NCI-H82 treated with DMSO at 0.1 percent for 48 hours (cell line): ENCODE measurements around the gene FUOM.

ENCODE experiments used
- DNase-seq: peaks from one replicate; lab custom pipeline; 2025; ENCODE audit not compliant: unreplicated experiment; lab: John Stamatoyannopoulos, UW

FUOM gene

DNA sequence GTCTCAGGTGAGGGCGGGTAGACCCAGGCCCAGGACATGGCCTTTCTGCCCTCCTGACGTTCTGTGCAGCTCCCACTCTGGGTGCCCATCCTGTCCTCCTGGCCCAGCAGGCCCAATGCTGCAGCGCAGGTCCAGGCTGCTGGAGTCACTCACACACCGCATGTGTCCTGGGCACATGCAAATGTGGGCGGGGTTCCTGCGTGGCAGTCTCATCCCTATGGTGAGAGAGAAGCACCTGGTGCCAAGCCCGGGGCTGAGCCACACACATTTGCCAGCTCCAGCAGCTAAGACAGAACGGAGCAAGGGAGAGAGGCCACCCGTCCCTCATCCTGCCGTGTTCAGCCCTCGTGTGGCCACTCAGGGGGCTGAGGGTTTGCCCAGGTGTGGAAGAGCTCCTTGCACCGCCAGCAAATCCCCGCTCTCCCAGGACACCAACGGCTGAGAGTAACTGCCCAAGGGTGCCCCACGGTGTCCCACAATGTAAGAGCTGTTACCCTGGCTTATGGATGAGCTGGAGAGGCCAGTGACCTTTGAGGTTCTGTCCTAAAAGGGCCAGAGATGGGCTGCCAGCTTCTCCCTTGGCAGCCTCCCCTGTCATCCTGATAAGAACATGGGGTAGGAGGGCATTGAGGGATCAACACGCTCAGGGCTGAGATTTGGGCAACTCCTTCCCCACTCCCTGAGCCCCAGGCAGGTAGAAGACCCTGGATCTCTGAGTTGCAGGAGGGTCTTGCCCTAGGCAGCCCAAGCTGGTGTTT is 4.4 kb downstream of the FUOM start:
- no peak for DNase-seq

DNA sequence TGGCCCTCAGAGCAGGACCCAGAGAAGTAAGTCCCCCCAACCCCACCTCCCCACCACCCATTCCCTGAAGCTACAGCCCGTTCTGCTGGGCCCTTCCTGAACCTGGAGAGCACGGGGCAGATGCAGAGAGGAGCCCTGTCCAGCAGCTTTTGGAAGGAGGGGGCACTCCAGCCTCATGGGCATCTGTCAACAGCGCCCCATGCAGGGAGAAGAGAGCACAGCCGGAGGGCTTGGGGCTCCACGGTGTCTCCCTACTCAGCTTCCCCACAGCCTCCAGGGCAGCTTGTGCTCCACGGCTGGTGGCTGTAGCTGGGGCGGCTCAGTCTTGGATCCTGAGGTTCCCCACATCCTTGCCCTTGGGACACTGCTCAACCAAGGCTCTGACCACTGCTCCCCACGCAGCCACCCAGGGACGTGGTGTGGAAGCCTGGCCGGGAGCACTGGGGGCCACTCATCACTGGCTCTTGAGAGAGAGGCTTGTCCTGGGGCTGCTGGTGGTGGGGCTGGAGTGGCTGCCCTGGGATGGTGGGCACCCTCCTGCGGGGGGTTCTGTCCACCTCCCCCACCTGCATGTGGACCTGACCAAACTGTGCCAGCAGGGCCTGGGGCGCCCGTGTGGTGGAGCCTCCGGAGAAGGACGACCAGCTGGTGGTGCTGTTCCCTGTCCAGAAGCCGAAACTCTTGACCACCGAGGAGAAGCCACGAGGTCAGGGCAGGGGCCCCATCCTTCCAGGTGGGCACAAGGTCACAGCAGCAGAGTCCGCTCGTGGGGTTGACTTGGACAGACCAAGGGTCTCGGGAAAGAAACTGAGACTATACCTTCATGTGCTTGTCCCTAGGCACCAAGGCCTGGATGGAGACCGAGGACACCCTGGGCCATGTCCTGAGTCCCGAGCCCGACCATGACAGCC is 6.2 kb downstream of the FUOM start:
- DNase-seq, result no peak

DNA sequence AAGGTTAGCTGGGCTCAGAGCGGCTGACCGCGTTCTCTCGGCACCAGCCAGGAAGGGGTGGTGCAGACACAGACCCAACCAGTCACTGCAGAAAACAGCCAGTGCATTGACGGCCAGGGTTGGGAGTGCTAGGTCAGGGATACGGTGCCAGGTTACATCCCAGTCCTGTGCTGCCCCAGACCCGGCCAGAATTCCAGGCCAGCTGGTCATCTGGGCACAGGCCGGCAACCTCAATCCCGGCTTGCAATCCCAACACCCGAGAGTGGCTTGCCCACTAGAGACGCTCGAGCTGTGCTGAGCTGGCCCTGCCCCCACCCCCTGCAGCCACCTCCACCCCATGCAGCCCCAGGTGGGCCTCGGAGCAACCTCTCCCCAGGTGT is 6.9 kb downstream of the FUOM start:
- DNase-seq, result no peak

DNA sequence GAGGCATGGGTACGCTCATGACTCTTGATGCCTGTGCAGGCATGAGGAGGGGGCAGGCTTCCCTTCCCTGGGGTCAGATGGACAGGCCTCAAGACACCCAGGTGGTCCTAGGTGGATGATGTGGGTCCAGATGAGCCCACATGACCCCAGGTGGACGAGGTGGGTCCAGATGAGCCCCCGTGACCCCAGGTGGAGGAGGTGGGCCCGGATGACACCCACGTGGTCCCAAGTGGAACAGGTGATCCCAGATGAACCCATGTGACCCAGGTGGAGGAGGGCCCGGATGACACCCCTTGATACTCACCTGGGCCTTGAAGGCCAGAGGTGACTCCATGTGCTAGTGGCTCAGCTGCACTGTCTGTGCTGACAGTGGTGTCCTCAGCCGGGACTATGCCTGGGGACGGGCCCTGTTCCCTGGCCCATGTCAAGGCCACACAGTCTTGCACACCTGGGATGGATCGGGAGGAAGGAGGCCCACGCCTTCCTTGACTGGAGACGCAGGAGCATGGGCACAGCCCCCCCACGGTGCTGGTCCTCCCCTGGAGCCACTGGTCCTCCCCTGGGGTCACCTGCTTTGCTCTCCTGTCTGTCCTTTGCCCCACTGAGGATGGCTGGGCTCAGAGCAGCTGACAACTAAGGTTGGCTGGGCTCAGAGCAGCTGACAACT is 7.4 kb downstream of the FUOM start:
- no peak for DNase-seq

DNA sequence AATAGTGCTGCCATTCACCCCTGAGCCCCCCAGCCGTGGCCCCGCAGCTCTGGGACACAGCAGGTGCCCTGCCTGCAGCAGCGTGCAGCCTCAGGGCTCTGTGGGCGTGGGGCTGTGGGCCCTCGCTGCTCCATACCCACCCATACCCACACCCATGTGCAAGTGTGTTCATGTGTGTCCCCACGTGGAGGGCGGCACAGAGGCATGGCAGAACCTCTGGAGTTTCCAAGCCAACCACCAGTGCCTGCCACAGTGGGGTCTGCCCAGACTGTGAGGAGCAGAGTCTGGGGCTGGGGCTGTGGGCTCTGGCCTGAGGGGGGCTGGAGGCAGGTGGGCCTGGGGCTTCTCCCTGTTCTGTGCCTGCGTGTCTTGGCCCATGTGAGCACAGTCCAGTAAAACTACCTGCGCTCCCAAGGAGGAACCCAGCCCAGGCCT is 8.2 kb downstream of the FUOM start:
- no peak for DNase-seq

DNA sequence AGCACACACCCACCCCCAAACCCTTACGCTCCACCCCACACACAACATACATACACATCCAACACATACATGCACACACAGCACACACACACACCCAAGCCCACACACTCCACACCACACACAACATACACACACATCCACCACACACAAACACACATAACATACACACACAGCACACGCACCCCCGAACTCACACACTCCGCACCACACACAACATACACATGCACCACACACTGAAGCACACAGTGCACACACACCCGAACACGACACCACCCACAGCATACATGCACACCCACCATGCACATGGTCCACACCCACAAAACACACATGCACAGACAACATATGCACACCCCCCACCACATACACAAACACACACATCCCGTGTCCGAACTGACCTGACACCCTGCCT is 8.7 kb downstream of the FUOM start:
- no peak for DNase-seq

DNA sequence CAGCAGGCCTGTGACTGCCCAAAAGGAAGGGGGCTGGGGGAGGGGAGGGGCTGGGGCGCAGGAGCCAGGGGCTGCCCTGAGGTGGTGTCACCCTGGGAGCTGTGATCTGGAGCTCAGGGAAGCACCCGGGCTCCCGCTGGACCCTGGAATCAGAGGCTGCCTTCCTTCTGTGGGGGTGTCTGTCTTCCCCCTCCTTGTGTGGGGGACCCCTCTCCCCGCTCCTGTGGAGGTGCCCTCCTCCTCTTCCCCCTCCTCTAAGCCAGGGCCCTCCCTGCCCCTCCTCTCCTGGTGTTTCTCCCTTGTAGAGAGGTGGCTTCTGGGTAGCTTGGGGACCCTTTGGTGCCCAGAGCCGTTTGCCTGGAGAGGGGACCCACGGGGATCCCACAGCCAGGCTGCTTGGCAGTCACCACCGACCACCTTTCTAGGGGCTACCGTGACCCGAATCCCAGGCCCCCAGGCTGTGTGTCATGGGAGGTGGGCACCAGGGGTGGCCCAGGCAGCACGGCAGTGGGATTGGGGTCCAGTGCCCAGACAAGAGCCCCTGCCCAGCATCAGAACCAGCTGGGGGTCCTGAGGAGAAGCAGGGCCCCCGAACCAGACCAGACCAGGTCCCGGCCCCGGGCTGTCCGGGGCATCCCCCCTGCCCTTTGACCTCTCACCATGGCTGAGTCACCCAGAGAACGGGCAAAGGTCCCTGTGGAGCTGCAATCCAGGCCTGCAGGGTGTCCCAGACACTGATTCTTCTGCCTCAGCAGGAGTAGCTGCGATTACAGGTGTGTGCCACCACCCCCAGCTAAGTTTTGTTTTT is 9.9 kb downstream of the FUOM start:
- no peak for DNase-seq

DNA sequence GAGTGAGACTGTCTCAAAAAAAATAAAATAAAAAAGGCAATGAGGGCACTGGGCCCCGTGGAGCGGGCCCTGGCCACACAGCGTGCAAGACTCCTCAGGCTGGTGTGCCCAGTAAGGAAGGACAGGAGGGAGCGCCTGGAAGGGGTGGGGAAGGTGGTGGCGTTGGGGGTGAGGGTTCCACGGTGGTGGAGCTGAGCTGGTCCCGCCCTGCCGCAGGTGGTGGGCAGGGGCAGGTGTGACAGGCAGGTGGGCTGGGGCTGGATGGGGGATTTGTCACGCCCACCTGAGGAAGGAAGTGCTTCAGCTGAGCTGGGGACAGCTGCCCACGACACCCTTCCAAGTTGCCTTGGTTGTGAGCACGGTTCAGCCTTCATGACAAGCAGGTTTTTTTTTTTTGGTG is 11.4 kb downstream of the FUOM start:
- DNase-seq, result no peak

DNA sequence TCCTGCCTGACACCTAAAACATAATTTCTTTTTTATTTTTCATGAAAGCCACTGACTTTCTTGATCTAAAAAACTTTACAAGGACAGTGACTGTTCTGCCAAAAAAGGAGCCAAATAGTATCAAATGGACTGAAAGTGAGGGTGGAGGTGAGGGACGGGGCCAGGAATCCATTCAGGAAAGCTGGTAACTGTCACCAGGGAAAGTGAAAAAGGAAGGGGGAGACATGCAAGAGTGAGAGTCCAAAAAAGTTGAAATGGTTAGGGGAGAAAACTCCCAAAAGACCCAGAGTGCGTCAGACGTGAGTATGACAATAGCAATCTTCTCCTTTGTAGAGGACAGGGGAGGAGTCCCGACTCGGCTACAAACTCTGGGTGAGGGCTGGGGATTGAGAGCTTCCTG is 13.6 kb downstream of the FUOM start:
- DNase-seq, result no peak

DNA sequence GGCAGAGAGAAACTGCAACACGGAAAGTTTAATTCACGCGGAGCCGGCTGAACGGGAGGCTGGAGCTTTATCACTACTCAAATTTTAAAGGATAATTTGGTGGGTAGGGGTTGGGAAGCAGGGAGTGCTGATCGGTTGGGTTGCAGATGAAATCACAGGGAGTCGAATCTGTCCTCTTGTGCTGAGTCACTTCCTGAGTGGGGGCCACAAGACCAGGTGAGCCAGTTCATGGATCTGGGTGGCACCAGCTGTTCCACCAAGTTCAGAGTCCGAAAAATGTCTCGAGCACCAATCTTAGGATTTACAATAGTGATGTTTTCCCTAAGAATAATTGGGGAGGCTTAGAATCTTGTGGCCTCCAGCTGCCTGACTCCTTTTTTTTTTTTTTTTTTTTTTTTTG is 14.3 kb downstream of the FUOM start:
- no peak for DNase-seq

DNA sequence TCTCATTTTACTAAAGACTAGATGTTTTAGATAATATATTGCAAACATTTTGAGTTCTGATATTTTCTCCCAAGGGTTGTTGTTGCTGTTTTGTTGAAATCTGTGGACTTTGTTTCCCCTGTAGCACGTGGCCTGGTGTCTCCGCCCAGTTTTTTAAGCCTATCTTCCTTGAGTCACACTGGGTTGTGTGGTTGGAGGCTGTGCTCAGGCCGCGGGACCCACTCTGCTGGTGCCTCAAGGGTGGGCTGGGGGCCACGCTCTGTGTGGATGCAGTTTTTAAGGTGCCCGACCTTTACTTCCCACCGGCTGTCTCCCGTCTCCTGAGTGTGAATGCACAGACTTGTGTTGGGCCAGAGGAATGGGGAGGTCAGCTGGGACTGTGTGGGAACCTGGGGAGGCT is 14.9 kb downstream of the FUOM start:
- no peak for DNase-seq

DNA sequence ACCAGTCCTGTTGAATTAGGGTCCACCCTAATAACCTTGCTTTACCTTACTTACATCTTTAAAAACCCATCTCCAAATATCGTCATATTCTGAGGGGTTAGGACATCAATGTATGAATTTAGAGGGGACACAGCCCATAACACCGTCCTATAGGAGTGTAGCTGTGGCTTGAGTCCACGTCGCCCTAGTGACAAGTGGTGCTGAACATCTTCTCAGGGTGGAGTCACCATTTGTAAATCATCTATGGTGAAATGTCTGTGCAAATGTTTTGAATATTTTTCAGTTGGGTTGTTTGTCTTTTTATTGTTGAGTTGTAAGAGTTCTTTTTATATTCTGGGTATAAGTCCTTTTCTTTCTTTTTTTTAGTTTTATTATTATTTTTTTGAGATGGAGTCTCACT is 15.8 kb downstream of the FUOM start:
- no peak for DNase-seq

DNA sequence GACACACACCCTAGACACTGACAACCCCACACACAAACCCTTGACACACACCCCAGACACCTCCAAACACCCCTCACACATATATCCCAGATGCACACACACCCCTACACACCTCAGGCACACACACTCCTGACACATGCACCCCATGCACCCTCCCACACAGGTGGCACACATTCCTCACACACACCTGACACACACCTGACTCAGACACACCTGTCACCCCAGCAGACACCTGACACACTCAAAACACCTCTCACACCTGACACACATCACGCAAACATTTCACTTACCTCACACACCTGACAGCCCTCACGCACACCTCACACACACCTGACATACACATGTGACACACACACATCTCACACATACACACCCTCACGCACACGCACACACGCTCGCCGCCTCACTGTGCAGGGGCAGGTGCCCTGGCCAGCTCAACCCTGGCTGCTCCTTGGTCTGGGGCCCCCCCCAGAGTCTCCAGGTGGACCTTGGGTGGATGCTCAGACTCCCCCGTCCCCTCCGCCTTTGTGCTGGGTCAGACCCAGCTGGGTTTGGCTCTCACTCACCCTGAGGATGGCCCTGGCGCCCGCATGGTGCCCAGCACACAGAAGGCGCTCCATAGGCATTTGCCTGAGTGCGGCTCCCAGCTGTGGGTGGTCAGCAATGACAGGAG is 18.0 kb downstream of the FUOM start:
- no peak for DNase-seq

DNA sequence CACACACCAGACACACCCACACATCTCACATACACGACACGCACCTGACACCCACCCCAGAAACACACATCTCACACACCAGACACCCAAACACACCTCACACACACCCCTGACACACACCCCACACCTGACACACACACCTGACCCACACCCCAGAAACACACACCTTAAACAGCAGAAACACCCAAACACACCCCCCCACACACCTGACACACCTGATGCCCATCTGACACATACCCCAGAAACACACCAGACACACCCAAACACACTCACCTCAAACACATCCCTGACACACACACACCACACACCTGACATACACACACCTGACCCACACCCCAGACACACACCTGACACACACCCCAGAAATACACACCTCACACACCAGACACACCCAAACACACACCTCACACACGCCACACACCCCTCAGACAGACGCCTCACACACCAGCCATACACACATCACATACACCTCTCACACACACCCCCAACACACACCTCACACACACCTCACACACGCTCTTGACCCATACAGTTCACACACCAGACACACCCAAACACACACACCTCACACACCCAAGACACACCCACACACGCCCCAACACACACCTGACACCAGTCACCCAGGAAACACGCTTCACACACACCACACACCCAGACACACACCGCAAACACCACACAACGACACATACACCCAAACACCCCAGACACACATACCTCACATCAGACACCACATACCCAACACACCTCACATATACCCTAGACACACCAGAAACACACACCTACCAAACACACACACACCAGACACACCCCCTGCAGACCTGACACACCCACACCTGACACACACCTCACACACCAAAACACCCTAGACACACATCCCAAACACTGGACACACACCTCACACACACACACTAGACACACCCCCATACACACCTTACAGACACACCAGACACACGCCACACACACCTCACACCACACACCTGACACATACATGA is 19.4 kb downstream of the FUOM start:
- no peak for DNase-seq

DNA sequence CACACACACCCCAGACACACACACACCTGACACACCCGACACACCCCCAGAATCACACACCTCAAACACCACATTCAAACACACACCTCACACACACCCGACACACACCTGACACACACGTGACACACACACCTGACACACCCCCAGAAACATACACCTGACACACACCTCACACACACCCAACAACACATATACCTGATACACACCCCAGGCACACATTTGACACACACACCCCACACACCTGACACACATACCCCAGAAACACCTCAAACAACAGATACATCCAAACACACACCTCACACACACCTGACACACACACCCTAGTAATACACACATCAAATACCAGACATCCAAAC is 20.5 kb downstream of the FUOM start:
- no peak for DNase-seq

DNA sequence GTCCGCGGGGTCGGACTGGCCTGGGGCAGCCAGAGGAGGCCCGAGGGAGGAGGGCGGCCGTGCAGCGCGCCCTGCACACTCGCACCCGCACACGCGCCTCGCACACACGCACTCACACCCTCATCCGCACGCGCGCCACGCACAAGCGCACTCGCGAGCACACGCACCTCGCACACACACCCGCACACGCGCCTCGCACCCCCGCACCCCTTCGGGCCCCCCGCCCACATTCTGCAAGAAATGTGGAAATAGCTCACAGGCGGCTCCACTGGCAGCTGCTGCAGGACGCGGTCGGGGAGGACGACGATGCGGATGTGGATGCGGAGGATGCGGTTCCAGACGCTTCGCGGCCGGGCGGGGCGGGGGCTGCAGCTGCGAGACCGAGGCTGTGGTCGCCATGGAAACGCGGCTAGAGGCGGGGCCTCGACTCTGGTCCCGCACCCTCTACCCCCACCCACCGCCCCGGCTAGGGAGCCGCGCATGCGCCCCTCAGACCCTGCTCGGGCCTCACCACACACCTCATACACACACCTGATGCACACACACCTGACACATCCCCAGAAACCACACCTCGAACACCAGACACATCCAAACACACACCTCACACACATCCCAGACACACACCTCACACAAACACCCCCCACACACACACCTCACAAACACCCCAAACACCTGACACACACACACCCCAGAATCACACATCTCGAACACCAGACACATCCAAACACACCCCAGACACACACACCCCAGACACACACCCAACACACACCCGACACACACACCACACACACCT is 21.0 kb downstream of the FUOM start, which contains the start of gene CALY:
CALY (minus strand) TSS at position 320 of the 793 bp plus-strand sequence. CDS start 7,907 bp downstream, outside the sequence.
- no peak for DNase-seq

DNA sequence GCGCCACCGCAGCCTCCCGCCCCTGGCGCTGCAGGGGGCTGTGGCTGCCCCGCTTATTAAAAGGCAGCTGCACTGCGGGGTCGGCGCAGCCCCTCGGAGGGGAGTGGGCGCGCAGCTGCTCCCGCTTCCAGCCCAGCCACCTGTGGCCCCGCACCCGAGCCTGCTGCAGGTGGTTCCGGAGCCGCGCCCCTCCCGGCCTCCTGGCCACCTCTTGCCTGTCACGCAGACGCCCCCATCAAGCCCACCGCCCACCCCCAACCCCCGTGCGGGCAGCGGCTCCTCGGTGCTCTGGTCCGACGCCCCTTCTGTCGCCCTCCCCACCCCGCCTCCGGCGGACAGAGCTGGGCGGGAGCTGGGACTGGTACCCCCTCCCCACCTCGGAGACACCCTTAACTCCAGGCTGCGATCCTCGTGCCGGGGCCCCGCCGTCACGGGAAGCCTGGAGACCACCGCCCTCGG is 21.7 kb downstream of the FUOM start:
- no peak for DNase-seq
